Smooth muscle cell (in vitro differentiated cells): ENCODE data around the gene ZWILCH. TPM values are rescaled to one million over a fixed set of nuclear protein-coding genes. Genes with fewer than 3 reads are reported as not detected.

Experiments used
- DNase-seq: peaks from one replicate; lab custom pipeline; 2025; ENCODE audit not compliant: unreplicated experiment; lab: John Stamatoyannopoulos, UW
- H2AFZ ChIP-seq: fragments of 200-600 bp; sonication (generic); 2 replicates; pipeline ENCODE4 v1.6.0; 2016; ENCODE audit warnings: antibody characterized with exemption, low read depth, mild to moderate bottlenecking
- H3F3A ChIP-seq: fragments of 200-600 bp; sonication (generic); 2 replicates; pipeline ENCODE4 v1.6.0; 2017; ENCODE audit warnings: antibody characterized with exemption, low read depth
- H3K27ac ChIP-seq: fragments of 200-600 bp; sonication (generic); 2 replicates; pipeline ENCODE4 v1.5.1; 2016; ENCODE audit warnings: low read depth, mild to moderate bottlenecking
- H3K27me3 ChIP-seq: fragments of 200-600 bp; sonication (generic); 2 replicates; pipeline ENCODE4 v1.6.1; 2016; ENCODE audit warnings: low read depth, mild to moderate bottlenecking
- H3K36me3 ChIP-seq: fragments of 200-600 bp; sonication (generic); 2 replicates; pipeline ENCODE4 v1.5.1; 2016; ENCODE audit warnings: low read depth
- H3K4me1 ChIP-seq: fragments of 200-600 bp; sonication (generic); 2 replicates; pipeline ENCODE4 v1.5.1; 2016; ENCODE audit warnings: low read depth
- H3K4me2 ChIP-seq: fragments of 200-600 bp; sonication (generic); 2 replicates; pipeline ENCODE4 v1.6.0; 2016; ENCODE audit warnings: mild to moderate bottlenecking
- H3K4me3 ChIP-seq: fragments of 200-600 bp; sonication (generic); 2 replicates; pipeline ENCODE4 v1.5.1; 2016; ENCODE audit warnings: mild to moderate bottlenecking
- H3K79me2 ChIP-seq: fragments of 200-600 bp; sonication (generic); 2 replicates; pipeline ENCODE4 v1.6.0; 2016; ENCODE audit warnings: low read depth, mild to moderate bottlenecking
- H3K9ac ChIP-seq: fragments of 200-600 bp; sonication (generic); 2 replicates; pipeline ENCODE4 v1.6.0; 2016; ENCODE audit warnings: low read depth
- H3K9me3 ChIP-seq: fragments of 200-600 bp; sonication (generic); replicated peaks from 2 replicates; pipeline ENCODE4 v1.5.1; 2016; ENCODE audit warnings: low read depth
- H4K20me1 ChIP-seq: fragments of 200-600 bp; sonication (generic); 2 replicates; pipeline ENCODE4 v1.6.0; 2016; ENCODE audit warnings: low read depth
- CTCF ChIP-seq: fragments of 200-600 bp; sonication (generic); IDR thresholded peaks from 2 replicates; pipeline ENCODE4 v1.5.1; 2017; ENCODE audit warnings: borderline replicate concordance, mild to moderate bottlenecking, antibody characterized with exemption; ENCODE audit not compliant: insufficient read depth, poor library complexity, severe bottlenecking
- WGBS: methylation state at CpG from one replicate; pipeline ENCODE4 v1.1.7; 2016; ENCODE audit warnings: low lambda C conversion rate; 5-methylcytosine and 5-hydroxymethylcytosine counted together
- polyA plus RNA-seq: library from polyadenylated mRNA; unstranded; fragments of >200 nt; fragmentation: Nextera tagmentation; extraction: Ambion mirVana; gene quantifications from 2 replicates; pipeline ENCODE4 v1.2.1, GENCODE V29; 2016
- total RNA-seq: library from RNA; depleted of rRNA; stranded (reverse); fragments of >200 nt; gene quantifications from 2 replicates; pipeline ENCODE4 v1.2.3, GENCODE V29; 2014

ZWILCH gene
- total and polyA plus RNA-seq, 2 experiments from 2014 or later: 17.7 to 17.9 TPM

- 82% methylated on average over 6 of the region's 6 CpGs for WGBS
Measured at GRCh38 chr15:66558271-66558670, 53.1 kb downstream of the ZWILCH start.

DNA sequence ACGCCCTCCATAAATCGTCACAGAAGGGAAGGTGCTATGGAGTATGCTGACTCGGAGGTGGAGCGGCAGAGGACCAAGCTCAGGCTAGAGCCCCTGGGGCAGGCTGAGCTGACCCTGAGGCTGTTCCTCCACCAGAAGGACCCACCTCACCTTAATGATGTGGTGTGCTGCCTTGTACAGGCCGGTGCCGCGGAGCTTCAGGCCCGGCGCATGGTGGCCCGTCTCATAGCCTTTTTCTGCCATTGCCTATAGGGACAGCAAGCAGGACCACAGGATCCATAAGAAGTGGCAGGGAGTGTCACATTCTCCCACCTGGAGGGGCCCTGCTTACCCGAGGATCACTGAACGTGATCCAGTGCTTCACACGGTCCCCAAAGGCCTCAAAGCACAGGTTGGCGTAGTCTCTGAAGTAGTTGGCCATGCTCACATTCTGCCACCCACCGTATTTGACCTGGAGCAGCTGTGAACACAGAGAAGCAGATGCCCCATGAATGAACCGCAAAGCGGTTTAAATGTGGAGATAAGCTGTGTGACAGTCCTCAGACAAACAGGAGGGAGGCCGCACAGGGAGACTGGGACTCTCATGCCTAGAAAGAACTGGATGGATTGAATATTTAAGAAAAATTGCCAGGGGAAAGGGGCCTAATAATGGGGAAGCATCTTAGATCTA, 55.9 kb downstream of the ZWILCH start:
- no peak for TF ChIP-seq CTCF
- no peaks in the 10 kb centered on the region for H3K9me3 ChIP-seq
- no peaks in the 10 kb centered on the region for H3K36me3 ChIP-seq
- no peaks in the 10 kb centered on the region for H4K20me1 ChIP-seq
- H3F3A ChIP-seq: no peaks in the 10 kb centered on the region
- H3K4me2 ChIP-seq: no peak overlapping the region
- no peak overlapping the region for H3K9ac ChIP-seq
- H3K4me3 ChIP-seq: no peak overlapping the region
- WGBS: 92% methylated on average over 18 of the region's 18 CpGs
- H3K27me3 ChIP-seq: no peaks in the 10 kb centered on the region
- no peak for DNase-seq
- H2AFZ ChIP-seq: no peak overlapping the region
- peaks cover 12% of the 10 kb centered on the region for H3K4me1 ChIP-seq
- H3K79me2 ChIP-seq: no peaks in the 10 kb centered on the region
- H3K27ac ChIP-seq: no peak overlapping the region

More at GRCh38 chr15:66558271-66558670, 53.1 kb downstream of the ZWILCH start:
- Histone ChIP-seq H4K20me1 (no peaks in the 10 kb centered on the region), H2AFZ (no peak overlapping the region), H3K9ac (no peak overlapping the region), H3K4me3 (no peak overlapping the region), H3K4me1 (no peaks in the 10 kb centered on the region), H3K9me3 (no peaks in the 10 kb centered on the region), H3K36me3 (no peaks in the 10 kb centered on the region), H3K4me2 (no peak overlapping the region), H3K27ac (no peak overlapping the region), H3K27me3 (no peaks in the 10 kb centered on the region), H3F3A (no peaks in the 10 kb centered on the region), H3K79me2 (no peaks in the 10 kb centered on the region)
- DNase-seq: no peak
- TF ChIP-seq CTCF: no peak

DNA sequence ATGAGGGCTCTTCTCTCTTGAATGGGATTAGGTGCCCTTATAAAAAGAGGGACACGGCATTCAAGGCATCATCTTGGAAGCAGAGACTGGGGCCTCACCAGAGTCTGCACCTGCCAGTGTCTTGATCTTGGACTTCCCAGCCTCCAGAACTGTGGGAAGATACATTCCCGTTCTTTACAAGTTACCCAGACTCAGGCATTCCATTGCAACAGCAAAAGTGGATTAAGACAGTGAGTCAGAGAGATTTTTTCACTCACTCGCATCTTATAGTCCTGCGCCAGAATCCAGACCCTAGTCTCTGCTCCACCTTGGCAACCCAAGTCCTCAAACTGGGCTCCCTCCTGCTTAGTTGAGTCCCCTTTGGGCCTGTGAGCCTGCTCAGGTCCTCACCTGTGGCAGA, 58.0 kb downstream of the ZWILCH start:
- TF ChIP-seq CTCF: no peak

GRCh38 chr15:66563566-66564110, 58.5 kb downstream of the ZWILCH start:
- H3K4me1 ChIP-seq: peaks cover 22% of the 10 kb centered on the region
- H3K36me3 ChIP-seq: no peaks in the 10 kb centered on the region
- H4K20me1 ChIP-seq: no peaks in the 10 kb centered on the region
- H3K4me2 ChIP-seq: no peak overlapping the region
- no peak overlapping the region for H3K9ac ChIP-seq
- H3K27ac ChIP-seq: no peak overlapping the region
- no peak for DNase-seq
- H3K9me3 ChIP-seq: no peaks in the 10 kb centered on the region
- H2AFZ ChIP-seq: no peak overlapping the region
- TF ChIP-seq CTCF: no peak
- no peak overlapping the region for H3K4me3 ChIP-seq
- no peaks in the 10 kb centered on the region for H3K27me3 ChIP-seq
- H3F3A ChIP-seq: no peaks in the 10 kb centered on the region
- WGBS: 96% methylated on average over 13 of the region's 13 CpGs
- no peaks in the 10 kb centered on the region for H3K79me2 ChIP-seq

More for the DNA sequence above, 58.0 kb downstream of the ZWILCH start:
- no peaks in the 10 kb centered on the region for H4K20me1 ChIP-seq
- H3K27ac ChIP-seq: no peak overlapping the region
- no peak overlapping the region for H3K9ac ChIP-seq
- no peak overlapping the region for H2AFZ ChIP-seq
- 46% methylated on average over 4 of the region's 4 CpGs for WGBS
- no peaks in the 10 kb centered on the region for H3K27me3 ChIP-seq
- no peak overlapping the region for H3K4me3 ChIP-seq
- H3K79me2 ChIP-seq: no peaks in the 10 kb centered on the region
- H3K9me3 ChIP-seq: no peaks in the 10 kb centered on the region
- no peaks in the 10 kb centered on the region for H3K36me3 ChIP-seq
- no peak for DNase-seq
- H3K4me1 ChIP-seq: peaks cover 22% of the 10 kb centered on the region
- H3F3A ChIP-seq: no peaks in the 10 kb centered on the region
- H3K4me2 ChIP-seq: no peak overlapping the region
